GM12892 (cell line): ENCODE results near the gene FZR1.

ENCODE experiments used
- POLR2A ChIP-seq: IDR thresholded peaks from 2 replicates; pipeline ENCODE4 v1.6.1; 2011; ENCODE audit warnings: low read depth, low read length, control low read depth
- POLR2AphosphoS5 ChIP-seq: IDR thresholded peaks from 2 replicates; pipeline ENCODE4 v1.6.1; 2011; ENCODE audit warnings: low read depth, low read length, control low read depth
- TAF1 ChIP-seq: IDR thresholded peaks from 2 replicates; pipeline ENCODE4 v1.6.1; 2011; ENCODE audit warnings: low read depth, mild to moderate bottlenecking, control low read depth, low read length, borderline replicate concordance

DNA sequence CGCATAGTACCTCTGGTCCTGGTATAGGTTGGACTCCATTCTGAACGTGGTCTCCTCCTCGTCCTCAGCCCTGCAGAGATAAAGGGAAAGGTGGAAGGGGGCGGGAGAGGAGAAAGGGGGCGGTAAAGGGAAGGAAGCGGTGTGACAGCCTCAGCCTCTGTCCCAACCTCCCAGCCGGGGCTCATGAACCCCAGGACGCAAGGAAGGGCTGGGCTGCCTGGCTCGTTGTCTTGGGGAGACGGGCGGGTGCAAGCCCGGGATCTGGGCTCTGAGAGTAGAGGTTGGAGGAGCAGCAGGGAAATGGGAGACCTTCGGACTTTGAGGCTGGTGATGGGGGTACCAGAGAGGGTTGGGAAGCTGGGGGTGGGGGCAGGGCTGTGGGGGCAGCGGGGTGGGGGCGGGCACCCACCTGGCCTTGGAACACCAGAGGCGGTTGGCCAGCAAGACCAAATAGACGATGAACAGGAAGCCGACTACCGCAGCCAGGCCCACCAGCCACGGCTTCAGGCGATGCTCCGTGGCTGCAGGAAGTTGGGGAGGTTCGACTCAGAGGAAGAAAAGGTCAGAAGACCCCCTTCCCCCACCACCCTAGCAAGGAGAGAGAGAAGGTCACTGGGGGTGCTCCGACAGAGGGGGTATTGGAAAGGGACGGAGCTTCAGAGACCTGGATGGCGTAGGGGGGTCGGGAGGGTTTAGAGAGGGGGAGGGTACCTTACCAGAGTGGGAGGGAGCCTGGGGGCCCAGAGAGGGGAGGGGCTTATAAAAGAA lies 27.5 kb upstream of the FZR1 start:
- TF ChIP-seq TAF1 = no peak
- no peak for TF ChIP-seq POLR2A
- no peak for TF ChIP-seq POLR2AphosphoS5
